PC-9 (cell line): ENCODE data around the gene LIN7C. TPM values are rescaled to one million over a fixed set of nuclear protein-coding genes. Genes with fewer than 3 reads are reported as not detected.

Source experiments
- BruUV-seq: library from RNA; stranded (reverse); fragments of 400-500 nt; replicated peaks from 2 replicates; lab custom pipeline; 2021; lab: Mats Ljungman, UMichigan
- CTCF ChIA-PET: fragments of 300-600 bp; sonication (Branson Sonifier 250); formaldehyde crosslinking; loops from one replicate; lab custom pipeline; 2022; ENCODE audit warnings: antibody characterized with exemption; lab: Charles Lee
- POLR2A ChIA-PET: fragments of 300-600 bp; sonication (Branson Sonifier 250); formaldehyde crosslinking; loops from one replicate; lab custom pipeline; 2022; ENCODE audit warnings: antibody characterized with exemption; ENCODE audit not compliant: unreplicated experiment; lab: Charles Lee
- DNase-seq, 2 experiments: peaks; one replicate each; pipeline versions ENCODE4 v3.0.0 to v3.0.0-alpha.2; 2015 to 2022; ENCODE audit warnings: mixed read lengths in 1 of 2
- H2AFZ ChIP-seq: fragments of 200-600 bp; sonication (generic); 2 replicates; pipeline ENCODE4 v1.8.1; 2017; ENCODE audit warnings: antibody characterized with exemption
- H3F3A ChIP-seq: fragments of 200-600 bp; sonication (generic); 2 replicates; pipeline ENCODE4 v1.8.1; 2017; ENCODE audit warnings: antibody characterized with exemption, mild to moderate bottlenecking, low read depth; ENCODE audit not compliant: insufficient read depth
- H3K27ac ChIP-seq: fragments of 200-600 bp; sonication (generic); 2 replicates; pipeline ENCODE4 v1.6.1; 2016; ENCODE audit warnings: mixed run types
- H3K27me3 ChIP-seq: fragments of 200-600 bp; sonication (generic); 2 replicates; pipeline ENCODE4 v1.6.1; 2016; ENCODE audit warnings: low read depth, mixed run types; ENCODE audit not compliant: insufficient read depth
- H3K36me3 ChIP-seq: fragments of 200-600 bp; sonication (generic); 2 replicates; pipeline ENCODE4 v1.6.1; 2016; ENCODE audit warnings: low read depth, mixed run types
- H3K4me1 ChIP-seq: fragments of 200-600 bp; sonication (generic); replicated peaks from 2 replicates; pipeline ENCODE4 v1.6.1; 2016; ENCODE audit warnings: mixed run types; ENCODE audit not compliant: insufficient read depth
- H3K4me2 ChIP-seq: fragments of 200-600 bp; sonication (generic); 2 replicates; pipeline ENCODE4 v1.6.1; 2017; ENCODE audit warnings: mixed run types
- H3K4me3 ChIP-seq: fragments of 200-600 bp; sonication (generic); 2 replicates; pipeline ENCODE4 v1.6.1; 2016; ENCODE audit warnings: mixed run types
- H3K79me2 ChIP-seq: fragments of 200-600 bp; sonication (generic); 2 replicates; pipeline ENCODE4 v1.6.1; 2017; ENCODE audit warnings: low read depth, mixed run types
- H3K9me2 ChIP-seq: fragments of 200-600 bp; sonication (generic); 2 replicates; pipeline ENCODE4 v1.8.1; 2017; ENCODE audit warnings: mild to moderate bottlenecking; ENCODE audit not compliant: insufficient read depth
- H3K9me3 ChIP-seq: fragments of 200-600 bp; sonication (generic); 2 replicates; pipeline ENCODE4 v1.8.1; 2016; ENCODE audit warnings: low read depth; ENCODE audit not compliant: insufficient read depth
- H4K20me1 ChIP-seq: fragments of 200-600 bp; sonication (generic); 2 replicates; pipeline ENCODE4 v1.8.1; 2017; ENCODE audit not compliant: insufficient read depth
- CTCF ChIP-seq: fragments of 200-600 bp; sonication (generic); conservative IDR thresholded peaks from 2 replicates; pipeline ENCODE4 v1.6.1; 2017; ENCODE audit warnings: mixed run types, antibody characterized with exemption, mild to moderate bottlenecking, moderate library complexity
- EZH2 ChIP-seq: fragments of 200-600 bp; sonication (generic); IDR thresholded peaks from 2 replicates; pipeline ENCODE4 v1.8.0; 2017; ENCODE audit warnings: antibody characterized with exemption, low read depth
- intact Hi-C: fragments of 100-400 bp; cut with micrococcal nuclease; formaldehyde crosslinking; loops from one replicate; pipeline ENCODE4 v1.10.0; 2022; ENCODE audit not compliant: unreplicated experiment
- total RNA-seq: library from RNA; stranded (reverse); gene quantifications from 2 replicates; pipeline ENCODE4 v1.2.3, GENCODE V29; 2021

LIN7C gene
- total RNA-seq, 1 experiment from 2014 or later, result 30.6 TPM

GRCh38 chr11:27526535-27526934 lies 20.0 kb upstream of the LIN7C start:
- Histone ChIP-seq H3F3A (no peaks in the 10 kb centered on the region), H3K9me3 (no peaks in the 10 kb centered on the region), H2AFZ (no peak overlapping the region), H3K79me2 (no peaks in the 10 kb centered on the region), H3K36me3 (no peaks in the 10 kb centered on the region), H3K27me3 (no peaks in the 10 kb centered on the region), H3K4me1 (no peaks in the 10 kb centered on the region), H3K27ac (no peak overlapping the region), H4K20me1 (no peaks in the 10 kb centered on the region), H3K9me2 (no peaks in the 10 kb centered on the region; the same call in 1 of the 2 replicates), H3K4me2 (no peak overlapping the region), H3K4me3 (no peak overlapping the region)
- POLR2A ChIA-PET, result no interaction called here
- CTCF ChIA-PET, result no interaction called here
- intact Hi-C loops, result no loop called here
- BruUV-seq, result no TSS peak
- no peak for DNase-seq
- TF ChIP-seq CTCF (no peak), EZH2 (no peak)

GRCh38 chr11:27525824-27526516 lies 19.4 kb upstream of the LIN7C start:
- no TSS peak for BruUV-seq
- Histone ChIP-seq H3K27me3 (no peaks in the 10 kb centered on the region; the same call in 1 of the 2 replicates), H3K9me2 (no peaks in the 10 kb centered on the region; the same call in 1 of the 2 replicates), H3K79me2 (no peaks in the 10 kb centered on the region), H3K4me2 (no peak overlapping the region), H2AFZ (no peak overlapping the region), H3K27ac (no peak overlapping the region), H4K20me1 (no peaks in the 10 kb centered on the region), H3K4me3 (no peak overlapping the region), H3K4me1 (no peaks in the 10 kb centered on the region), H3F3A (no peaks in the 10 kb centered on the region), H3K9me3 (no peaks in the 10 kb centered on the region), H3K36me3 (no peaks in the 10 kb centered on the region)
- ChIA-PET CTCF (no interaction called here), POLR2A (no interaction called here)
- no peak for TF ChIP-seq CTCF
- no peak for TF ChIP-seq EZH2
- intact Hi-C loops, result no loop called here
- no peak for DNase-seq

DNA sequence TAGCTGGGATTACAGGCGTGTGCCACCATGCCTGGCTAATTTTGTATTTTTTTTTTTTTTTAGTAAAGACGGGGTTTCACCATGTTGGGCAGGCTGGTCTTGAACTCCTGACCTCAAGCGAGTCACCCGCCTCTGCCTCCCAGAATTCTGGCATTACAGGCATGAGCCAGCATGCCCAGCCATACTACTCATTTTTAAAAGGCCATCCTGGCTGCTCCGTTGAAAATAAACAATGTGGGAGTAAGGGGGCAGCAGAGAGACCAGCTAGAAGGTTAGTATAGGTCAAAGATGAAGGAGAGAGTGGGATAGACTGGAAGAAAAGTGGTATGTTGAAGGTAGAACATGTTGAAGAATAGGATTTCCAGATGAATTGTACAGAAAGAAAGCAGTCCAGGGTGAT lies 17.6 kb upstream of the LIN7C start:
- CTCF ChIA-PET, result interaction anchor here (0.9 kb wide), 1 partner anchor 761 kb away, joined by 6 read pairs; no protein-coding TSS in a partner anchor
- no peak overlapping the region for H2AFZ ChIP-seq
- DNase-seq, result peak in 1 of 2 experiments; percentile 1
- intact Hi-C loops, result no loop called here
- H3K27me3 ChIP-seq, result no peaks in the 10 kb centered on the region; the same call in 1 of the 2 replicates
- no peak overlapping the region for H3K4me3 ChIP-seq
- POLR2A ChIA-PET, result no interaction called here
- no peaks in the 10 kb centered on the region for H3K79me2 ChIP-seq
- H3K27ac ChIP-seq, result no peak overlapping the region
- H4K20me1 ChIP-seq, result no peaks in the 10 kb centered on the region
- H3K9me2 ChIP-seq, result no peaks in the 10 kb centered on the region; the same call in 1 of the 2 replicates
- H3K36me3 ChIP-seq, result no peaks in the 10 kb centered on the region
- BruUV-seq, result no TSS peak
- TF ChIP-seq CTCF (no peak; the same call in 1 of the 2 replicates), EZH2 (no peak)
- H3F3A ChIP-seq, result no peaks in the 10 kb centered on the region
- no peak overlapping the region for H3K4me2 ChIP-seq
- no peaks in the 10 kb centered on the region for H3K9me3 ChIP-seq
- H3K4me1 ChIP-seq, result no peaks in the 10 kb centered on the region
